DOHH2 (cell line): ENCODE measurements around the gene A2M.

Experiments
- EZH2phosphoT487 ChIP-seq: fragments of 200-600 bp; sonication (generic); IDR thresholded peaks from 2 replicates; pipeline ENCODE4 v1.6.1; 2017; ENCODE audit warnings: borderline replicate concordance, mild to moderate bottlenecking, antibody characterized with exemption, low read length, moderate library complexity, mixed read lengths
- TF ChIP-seq, protein P1 (sequence below): fragments of 200-600 bp; sonication (generic); IDR thresholded peaks from one replicate; pipeline ENCODE4 v1.5.1; 2014; ENCODE audit warnings: antibody characterized with exemption, mild to moderate bottlenecking, low read depth, low read length; ENCODE audit not compliant: poor library complexity, severe bottlenecking

DNA sequence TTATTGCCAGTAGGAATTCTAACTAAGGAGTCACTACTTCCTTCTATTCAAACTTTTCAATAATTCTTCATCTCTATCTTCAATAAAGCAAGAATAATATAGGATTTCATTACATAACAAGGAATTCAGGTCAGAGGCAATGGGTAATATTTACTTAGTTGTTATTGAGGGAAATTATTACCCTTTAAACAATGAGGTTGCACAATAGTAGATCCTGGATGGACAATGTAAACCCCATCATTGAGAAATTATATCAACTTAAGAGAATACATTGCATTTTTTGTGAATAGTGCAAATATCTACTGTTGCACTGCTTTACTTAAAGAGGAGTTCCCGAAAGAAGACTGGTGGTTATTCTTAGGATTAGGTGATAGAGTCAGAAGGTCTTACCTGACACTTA is 43.8 kb downstream of the A2M start:
- TF ChIP-seq, protein P1, sequence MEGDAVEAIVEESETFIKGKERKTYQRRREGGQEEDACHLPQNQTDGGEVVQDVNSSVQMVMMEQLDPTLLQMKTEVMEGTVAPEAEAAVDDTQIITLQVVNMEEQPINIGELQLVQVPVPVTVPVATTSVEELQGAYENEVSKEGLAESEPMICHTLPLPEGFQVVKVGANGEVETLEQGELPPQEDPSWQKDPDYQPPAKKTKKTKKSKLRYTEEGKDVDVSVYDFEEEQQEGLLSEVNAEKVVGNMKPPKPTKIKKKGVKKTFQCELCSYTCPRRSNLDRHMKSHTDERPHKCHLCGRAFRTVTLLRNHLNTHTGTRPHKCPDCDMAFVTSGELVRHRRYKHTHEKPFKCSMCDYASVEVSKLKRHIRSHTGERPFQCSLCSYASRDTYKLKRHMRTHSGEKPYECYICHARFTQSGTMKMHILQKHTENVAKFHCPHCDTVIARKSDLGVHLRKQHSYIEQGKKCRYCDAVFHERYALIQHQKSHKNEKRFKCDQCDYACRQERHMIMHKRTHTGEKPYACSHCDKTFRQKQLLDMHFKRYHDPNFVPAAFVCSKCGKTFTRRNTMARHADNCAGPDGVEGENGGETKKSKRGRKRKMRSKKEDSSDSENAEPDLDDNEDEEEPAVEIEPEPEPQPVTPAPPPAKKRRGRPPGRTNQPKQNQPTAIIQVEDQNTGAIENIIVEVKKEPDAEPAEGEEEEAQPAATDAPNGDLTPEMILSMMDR: no peak
- TF ChIP-seq EZH2phosphoT487: no peak
